Activated gamma-delta T cell treated with Interleukin-2 at 50 U/mL for 16 hours (primary cell): ENCODE data around the gene CYFIP1.

Experiments
- DNase-seq: peaks from one replicate; pipeline ENCODE4 v3.0.0-alpha.2; 2020

CYFIP1 gene

GRCh38 chr15:22887157-22887951 is 92.8 kb downstream of the CYFIP1 start:
- no peak for DNase-seq

- no peak for DNase-seq
These were observed 95.0 kb downstream of the CYFIP1 start for GRCh38 chr15:22885120-22885519.

GRCh38 chr15:22884344-22884743 is 95.8 kb downstream of the CYFIP1 start:
- no peak for DNase-seq

GRCh38 chr15:22883196-22883595 is 97.0 kb downstream of the CYFIP1 start:
- no peak for DNase-seq

- no peak for DNase-seq
These were observed 98.3 kb downstream of the CYFIP1 start for GRCh38 chr15:22881739-22882440.

- no peak for DNase-seq
These were observed 99.0 kb downstream of the CYFIP1 start for GRCh38 chr15:22880981-22881738.

- DNase-seq, result no peak
These were observed 99.8 kb downstream of the CYFIP1 start for GRCh38 chr15:22880068-22880980.

- no peak for DNase-seq
These were observed 102.1 kb downstream of the CYFIP1 start for GRCh38 chr15:22878103-22878502.

GRCh38 chr15:22877607-22878006 is 102.6 kb downstream of the CYFIP1 start:
- no peak for DNase-seq

- DNase-seq, result no peak
These were observed 103.1 kb downstream of the CYFIP1 start for GRCh38 chr15:22877117-22877516.

- no peak for DNase-seq
These were observed 105.2 kb downstream of the CYFIP1 start for GRCh38 chr15:22874966-22875365.

GRCh38 chr15:22874256-22874655 is 105.9 kb downstream of the CYFIP1 start:
- DNase-seq, result no peak

GRCh38 chr15:22873841-22874240 is 106.3 kb downstream of the CYFIP1 start:
- DNase-seq, result no peak

- DNase-seq, result no peak
These were observed 107.0 kb downstream of the CYFIP1 start for GRCh38 chr15:22872936-22873701.

GRCh38 chr15:22871481-22872086 is 108.6 kb downstream of the CYFIP1 start:
- no peak for DNase-seq

GRCh38 chr15:22870865-22871264 is 109.3 kb downstream of the CYFIP1 start:
- no peak for DNase-seq

- no peak for DNase-seq
These were observed 110.3 kb downstream of the CYFIP1 start for GRCh38 chr15:22869856-22870255.

GRCh38 chr15:22868928-22869327 is 111.2 kb downstream of the CYFIP1 start:
- DNase-seq, result no peak

- no peak for DNase-seq
These were observed 111.7 kb downstream of the CYFIP1 start for GRCh38 chr15:22868495-22868894.

- no peak for DNase-seq
These were observed 112.3 kb downstream of the CYFIP1 start for GRCh38 chr15:22867886-22868285.

- no peak for DNase-seq
These were observed 114.1 kb downstream of the CYFIP1 start for GRCh38 chr15:22866079-22866478.
